ENCODE data around the gene ARHGAP26. TPM values are rescaled to one million over a fixed set of nuclear protein-coding genes. Genes with fewer than 3 reads are reported as not detected.

Gene ARHGAP26
- total and polyA plus RNA-seq, 7 donors = 2.5 to 28.7 (median 12.0) TPM

GRCh38 chr5:143130613-143131305 is 360.6 kb downstream of the ARHGAP26 start:
- Histone ChIP-seq H3K27ac (peak overlapping the region; percentile 94), H3K4me3 (no peak overlapping the region), H3K4me1 (peaks cover 89% of the 10 kb centered on the region), H3K27me3 (ENCODE audit: insufficient read depth in 3 of 3, low read length in 2 of 3) (no peaks in the 10 kb centered on the region), H3K36me3 (ENCODE audit: insufficient read depth in 1 of 2, low read depth in 1 of 2) (no peaks in the 10 kb centered on the region), H3K9me3 (no peaks in the 10 kb centered on the region)
- ATAC-seq = no peak
- no peak for DNase-seq
- intact Hi-C loops (cut with DNase I) = loop anchor here in 1 of 2 donors (5.0 kb wide), 2 partner anchors 68 to 272 kb away; partner anchors contain the start of gene NR3C1
- WGBS, 3 donors = 27 to 49% (median 36%) methylated on average over 5 of the region's 5 CpGs
- no peak for TF ChIP-seq CTCF (IDR thresholded peaks at IDR 0.05)

- Histone ChIP-seq H3K27ac (peak overlapping the region; percentile 94), H3K4me3 (no peak overlapping the region), H3K27me3 (ENCODE audit: insufficient read depth in 3 of 3, low read length in 2 of 3) (no peaks in the 10 kb centered on the region), H3K4me1 (peaks cover 89% of the 10 kb centered on the region), H3K36me3 (ENCODE audit: insufficient read depth in 1 of 2, low read depth in 1 of 2) (no peaks in the 10 kb centered on the region), H3K9me3 (no peaks in the 10 kb centered on the region)
- no peak for TF ChIP-seq CTCF (IDR thresholded peaks at IDR 0.05)
- no peak for ATAC-seq
- intact Hi-C loops (cut with DNase I) = loop anchor here in 1 of 2 donors (5.0 kb wide), 2 partner anchors 70 to 270 kb away; partner anchors contain the start of gene NR3C1
- DNase-seq = no peak
- WGBS, 3 donors = 46 to 63% (median 47%) methylated on average over 6 of the region's 6 CpGs
These were observed 361.8 kb downstream of the ARHGAP26 start for GRCh38 chr5:143131972-143132371.

GRCh38 chr5:143132739-143133138 is 362.6 kb downstream of the ARHGAP26 start:
- peaks cover 84% of the 10 kb centered on the region for H3K4me1 ChIP-seq
- no peak for TF ChIP-seq CTCF (IDR thresholded peaks at IDR 0.05)
- ATAC-seq (no peak), DNase-seq (no peak)
- no peaks in the 10 kb centered on the region for H3K9me3 ChIP-seq
- H3K27ac ChIP-seq = peak overlapping the region; percentile 94
- H3K27me3 ChIP-seq (ENCODE audit: insufficient read depth in 3 of 3, low read length in 2 of 3) = no peaks in the 10 kb centered on the region
- 52 to 83% (median 71%) methylated on average over 1 of the region's 1 CpG for WGBS, 3 donors
- H3K4me3 ChIP-seq = no peak overlapping the region
- H3K36me3 ChIP-seq (ENCODE audit: insufficient read depth in 1 of 2, low read depth in 1 of 2) = no peaks in the 10 kb centered on the region
- intact Hi-C loops (cut with DNase I) = loop anchor here in 1 of 2 donors (5.0 kb wide), 2 partner anchors 70 to 270 kb away; partner anchors contain the start of gene NR3C1

GRCh38 chr5:143133721-143134120 is 363.5 kb downstream of the ARHGAP26 start:
- intact Hi-C loops (cut with DNase I) = loop anchor here in 1 of 2 donors (5.0 kb wide), 2 partner anchors 71 to 269 kb away; partner anchors contain the start of gene NR3C1
- peak; percentile 75 to 85 (median 80) for ATAC-seq
- whole genome bisulfite sequencing, 3 donors = 18 to 29% (median 25%) methylated on average over 11 of the region's 11 CpGs
- no peaks in the 10 kb centered on the region for H3K9me3 ChIP-seq
- peaks cover 74% of the 10 kb centered on the region for H3K4me1 ChIP-seq
- DNase-seq = peak; percentile 47 to 83
- no peaks in the 10 kb centered on the region for H3K27me3 ChIP-seq (ENCODE audit: insufficient read depth in 3 of 3, low read length in 2 of 3)
- TF ChIP-seq CTCF (IDR thresholded peaks at IDR 0.05) = no peak
- peak overlapping the region; percentile 54 for H3K4me3 ChIP-seq
- H3K27ac ChIP-seq = peak overlapping the region; percentile 94
- H3K36me3 ChIP-seq (ENCODE audit: insufficient read depth in 1 of 2, low read depth in 1 of 2) = no peaks in the 10 kb centered on the region
